Measurements from ENCODE around the gene LITAF. TPM values are rescaled to one million over a fixed set of nuclear protein-coding genes. Genes with fewer than 3 reads are reported as not detected.
"Not testable (repeated sequence)": the region's sequence is repeated elsewhere in the genome, so short reads cannot be mapped to it uniquely, and the experiment has no call there.

LITAF gene
- polyA plus RNA-seq, 1 donor (not counting 4 experiments of a cell fraction or from before 2014, with no cell fraction given) = 85.4 TPM

DNA sequence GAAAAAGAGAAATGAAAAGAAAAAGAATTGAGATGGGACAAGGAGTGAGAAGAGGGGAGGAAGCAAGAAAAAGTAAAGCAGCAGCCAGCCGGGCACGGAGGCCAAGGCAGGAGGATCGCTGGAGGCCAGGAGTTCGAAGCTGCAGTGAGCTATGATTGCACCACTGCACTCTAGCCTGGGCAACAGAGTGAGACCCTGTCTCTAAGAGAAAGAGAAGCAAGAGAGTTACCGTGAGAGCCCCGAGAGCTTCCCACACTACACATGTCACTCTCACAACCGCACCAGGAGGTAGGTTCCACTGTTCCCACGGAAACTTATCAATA is 18.8 kb upstream of the LITAF start:
- H3K4me3 ChIP-seq (ENCODE audit: control insufficient read depth in 2 of 3, extremely low read depth in 1 of 3, insufficient read depth in 2 of 3, low read depth in 1 of 3, low read length in 3 of 3) = no peak overlapping the region
- H3K27ac ChIP-seq (ENCODE audit: control insufficient read depth, insufficient read depth, low read length) = no peak overlapping the region
- H2AFZ ChIP-seq (ENCODE audit: control insufficient read depth, low read length) = no peak overlapping the region
- no peak overlapping the region for H3K4me2 ChIP-seq (ENCODE audit: control insufficient read depth, extremely low read depth, insufficient read depth, low read depth, low read length)
- no peaks in the 10 kb centered on the region for H4K20me1 ChIP-seq (ENCODE audit: control insufficient read depth, extremely low read depth, insufficient read depth, low read length)
- no peaks in the 10 kb centered on the region for H3K9me1 ChIP-seq (ENCODE audit: control insufficient read depth, extremely low read depth, insufficient read depth, low read length)
- FAIRE-seq (no peak), DNase-seq (ENCODE audit: low read depth, low spot score) (no peak)
- H3K79me2 ChIP-seq (ENCODE audit: control insufficient read depth, insufficient read depth, low read length) = no peaks in the 10 kb centered on the region
- dilution Hi-C loops (cut with MboI; ENCODE audit: extremely low pct_ligation_motif_present, low sequenced_read_pairs) = no loop called here
- H3K36me3 ChIP-seq (ENCODE audit: control insufficient read depth in 2 of 2, extremely low read depth in 1 of 2, insufficient read depth in 2 of 2, low read length in 2 of 2) = no peaks in the 10 kb centered on the region
- no peak overlapping the region for H3K9ac ChIP-seq (ENCODE audit: control insufficient read depth, extremely low read depth, insufficient read depth, low read length)
- H3K27me3 ChIP-seq (ENCODE audit: control insufficient read depth, extremely low read depth, insufficient read depth, low read length) = no peaks in the 10 kb centered on the region
- no peaks in the 10 kb centered on the region for H3K9me3 ChIP-seq (ENCODE audit: control insufficient read depth, low read depth, low read length)
- peaks cover 11% of the 10 kb centered on the region for H3K4me1 ChIP-seq (ENCODE audit: control insufficient read depth, extremely low read depth, insufficient read depth, low read length)
- TF ChIP-seq EZH2 (IDR thresholded peaks at IDR 0.05; ENCODE audit: low read length) (no peak), CTCF (optimal IDR thresholded peaks at IDR 0.05 in 1 of 3, IDR thresholded peaks at IDR 0.05 in 1 of 3, conservative IDR thresholded peaks at IDR 0.05 in 1 of 3; ENCODE audit: extremely low read depth in 1 of 3, insufficient read depth in 2 of 3, low read length in 3 of 3) (no peak)

GRCh38 chr16:11604783-11605563 is 18.3 kb upstream of the LITAF start:
- FAIRE-seq (no peak), DNase-seq (ENCODE audit: low read depth, low spot score) (no peak)

GRCh38 chr16:11604296-11604695 is 17.6 kb upstream of the LITAF start:
- H3K4me1 ChIP-seq (ENCODE audit: control insufficient read depth, extremely low read depth, insufficient read depth, low read length) = peaks cover 11% of the 10 kb centered on the region
- H3K4me3 ChIP-seq (ENCODE audit: control insufficient read depth in 2 of 3, extremely low read depth in 1 of 3, insufficient read depth in 2 of 3, low read depth in 1 of 3, low read length in 3 of 3); H3K79me2 ChIP-seq (ENCODE audit: control insufficient read depth, insufficient read depth, low read length); H3K27me3 ChIP-seq (ENCODE audit: control insufficient read depth, extremely low read depth, insufficient read depth, low read length); H3K9ac ChIP-seq (ENCODE audit: control insufficient read depth, extremely low read depth, insufficient read depth, low read length); H3K4me2 ChIP-seq (ENCODE audit: control insufficient read depth, extremely low read depth, insufficient read depth, low read depth, low read length); H3K36me3 ChIP-seq (ENCODE audit: control insufficient read depth in 2 of 2, extremely low read depth in 1 of 2, insufficient read depth in 2 of 2, low read length in 2 of 2); H3K9me3 ChIP-seq (ENCODE audit: control insufficient read depth, low read depth, low read length); H3K9me1 ChIP-seq (ENCODE audit: control insufficient read depth, extremely low read depth, insufficient read depth, low read length); H4K20me1 ChIP-seq (ENCODE audit: control insufficient read depth, extremely low read depth, insufficient read depth, low read length); DNase-seq (ENCODE audit: low read depth, low spot score); H2AFZ ChIP-seq (ENCODE audit: control insufficient read depth, low read length); H3K27ac ChIP-seq (ENCODE audit: control insufficient read depth, insufficient read depth, low read length); FAIRE-seq; dilution Hi-C loops (cut with MboI; ENCODE audit: extremely low pct_ligation_motif_present, low sequenced_read_pairs): not testable (repeated sequence)

More at GRCh38 chr16:11604783-11605563, 18.3 kb upstream of the LITAF start:
- H3K36me3 ChIP-seq (ENCODE audit: control insufficient read depth in 2 of 2, extremely low read depth in 1 of 2, insufficient read depth in 2 of 2, low read length in 2 of 2) = no peaks in the 10 kb centered on the region
- H3K4me2 ChIP-seq (ENCODE audit: control insufficient read depth, extremely low read depth, insufficient read depth, low read depth, low read length) = no peak overlapping the region
- H3K9me3 ChIP-seq (ENCODE audit: control insufficient read depth, low read depth, low read length) = no peaks in the 10 kb centered on the region
- H2AFZ ChIP-seq (ENCODE audit: control insufficient read depth, low read length) = no peak overlapping the region
- no peak overlapping the region for H3K9ac ChIP-seq (ENCODE audit: control insufficient read depth, extremely low read depth, insufficient read depth, low read length)
- H4K20me1 ChIP-seq (ENCODE audit: control insufficient read depth, extremely low read depth, insufficient read depth, low read length) = no peaks in the 10 kb centered on the region
- H3K27ac ChIP-seq (ENCODE audit: control insufficient read depth, insufficient read depth, low read length) = no peak overlapping the region
- peaks cover 11% of the 10 kb centered on the region for H3K4me1 ChIP-seq (ENCODE audit: control insufficient read depth, extremely low read depth, insufficient read depth, low read length)
- dilution Hi-C loops (cut with MboI; ENCODE audit: extremely low pct_ligation_motif_present, low sequenced_read_pairs) = no loop called here
- H3K9me1 ChIP-seq (ENCODE audit: control insufficient read depth, extremely low read depth, insufficient read depth, low read length) = no peaks in the 10 kb centered on the region
- H3K4me3 ChIP-seq (ENCODE audit: control insufficient read depth in 2 of 3, extremely low read depth in 1 of 3, insufficient read depth in 2 of 3, low read depth in 1 of 3, low read length in 3 of 3) = no peak overlapping the region
- H3K27me3 ChIP-seq (ENCODE audit: control insufficient read depth, extremely low read depth, insufficient read depth, low read length) = no peaks in the 10 kb centered on the region
- no peaks in the 10 kb centered on the region for H3K79me2 ChIP-seq (ENCODE audit: control insufficient read depth, insufficient read depth, low read length)
- TF ChIP-seq CTCF (optimal IDR thresholded peaks at IDR 0.05 in 1 of 3, IDR thresholded peaks at IDR 0.05 in 1 of 3, conservative IDR thresholded peaks at IDR 0.05 in 1 of 3; ENCODE audit: extremely low read depth in 1 of 3, insufficient read depth in 2 of 3, low read length in 3 of 3) = no peak
- no peak for TF ChIP-seq EZH2 (IDR thresholded peaks at IDR 0.05; ENCODE audit: low read length)

Data from keratinocyte (primary cell).